DND-41 (cell line): ENCODE data around the gene TRRAP.
A peak's percentile ranks its signal among the peaks of the same experiment; 100 is the strongest.

Experiments
- ATAC-seq: fragments of 200-7000 bp; cut with Tn5 transposase; 3 replicates; pipeline ENCODE4 v1.9.1; 2021; ENCODE audit warnings: low read depth; ENCODE audit not compliant: insufficient read depth
- DNase-seq: peaks from one replicate; pipeline ENCODE4 v3.0.0-alpha.2; 2020
- H2AFZ ChIP-seq: 2 replicates; pipeline ENCODE4 v1.6.0; 2012; ENCODE audit warnings: low read depth, low read length
- H3K27ac ChIP-seq: 2 replicates; pipeline ENCODE4 v1.5.1; 2012; ENCODE audit warnings: low read length, inconsistent platforms
- H3K27me3 ChIP-seq: fragments of 200-600 bp; sonication (generic); 2 replicates; pipeline ENCODE4 v1.6.0; 2012; ENCODE audit warnings: low read length, mild to moderate bottlenecking, inconsistent platforms; ENCODE audit not compliant: insufficient read depth, poor library complexity
- H3K36me3 ChIP-seq: 2 replicates; pipeline ENCODE4 v1.5.1; 2012; ENCODE audit warnings: low read length, inconsistent platforms; ENCODE audit not compliant: insufficient read depth
- H3K4me1 ChIP-seq: 2 replicates; pipeline ENCODE4 v1.5.1; 2012; ENCODE audit warnings: mild to moderate bottlenecking, low read length; ENCODE audit not compliant: insufficient read depth
- H3K4me2 ChIP-seq: 2 replicates; pipeline ENCODE4 v1.6.0; 2012; ENCODE audit warnings: mild to moderate bottlenecking, moderate library complexity, low read length, inconsistent platforms; ENCODE audit not compliant: insufficient read depth
- H3K4me3 ChIP-seq, 2 experiments: fragments of 200-600 bp in 1 of 2; shearing (Covaris generic) in 1 of 2; 2 replicates each; pipeline ENCODE4 v1.5.1; 2012 to 2016; ENCODE audit warnings: inconsistent platforms in 2 of 2, low read length in 2 of 2, mild to moderate bottlenecking in 2 of 2, low read depth in 1 of 2, moderate library complexity in 1 of 2
- H3K79me2 ChIP-seq: 2 replicates; pipeline ENCODE4 v1.6.0; 2012; ENCODE audit warnings: low read length, inconsistent platforms; ENCODE audit not compliant: insufficient read depth
- H3K9ac ChIP-seq: 2 replicates; pipeline ENCODE4 v1.6.0; 2012; ENCODE audit warnings: low read depth, mild to moderate bottlenecking, inconsistent platforms, low read length, moderate library complexity
- H3K9me3 ChIP-seq: 2 replicates; pipeline ENCODE4 v1.5.1; 2012; ENCODE audit warnings: low read length, moderate library complexity, mild to moderate bottlenecking, inconsistent platforms; ENCODE audit not compliant: insufficient read depth, severe bottlenecking
- H4K20me1 ChIP-seq: 2 replicates; pipeline ENCODE4 v1.6.0; 2012; ENCODE audit warnings: low read length; ENCODE audit not compliant: insufficient read depth
- CTCF ChIP-seq: IDR thresholded peaks from 2 replicates; pipeline ENCODE4 v1.5.1; 2012; ENCODE audit warnings: borderline replicate concordance, low read length, moderate library complexity, mild to moderate bottlenecking; ENCODE audit not compliant: poor library complexity, severe bottlenecking; ENCODE audit errors: extremely low read depth
- EZH2 ChIP-seq: IDR thresholded peaks from 3 replicates; pipeline ENCODE4 v1.6.1; 2012; ENCODE audit warnings: borderline replicate concordance, low read depth, mild to moderate bottlenecking, moderate library complexity, low read length, inconsistent platforms; ENCODE audit not compliant: severe bottlenecking

Gene TRRAP

GRCh38 chr7:98879198-98879978 lies 1.1 kb downstream of the TRRAP start:
- peaks cover 38% of the 10 kb centered on the region for H4K20me1 ChIP-seq

GRCh38 chr7:98879979-98880315 lies 1.6 kb downstream of the TRRAP start:
- Histone ChIP-seq H3K79me2 (peaks cover 59% of the 10 kb centered on the region), H3K9ac (peak overlapping the region; percentile 100)

More at GRCh38 chr7:98879198-98879978, 1.1 kb downstream of the TRRAP start:
- no peaks in the 10 kb centered on the region for H3K27me3 ChIP-seq
- H3K79me2 ChIP-seq, result peaks cover 54% of the 10 kb centered on the region
- H3K4me1 ChIP-seq, result peaks cover 25% of the 10 kb centered on the region
- peak overlapping the region; percentile 67 to 97 for H3K4me3 ChIP-seq
- H3K9ac ChIP-seq, result peak overlapping the region; percentile 100
- peak; percentile 80 for ATAC-seq
- TF ChIP-seq EZH2 (no peak), CTCF (peak; percentile 60)
- H3K9me3 ChIP-seq, result no peaks in the 10 kb centered on the region
- peak overlapping the region; percentile 97 for H2AFZ ChIP-seq
- peak; percentile 80 for DNase-seq
- H3K36me3 ChIP-seq, result peaks cover 40% of the 10 kb centered on the region
- H3K4me2 ChIP-seq, result peak overlapping the region; percentile 90
- H3K27ac ChIP-seq, result peak overlapping the region; percentile 96

GRCh38 chr7:98880485-98880884 lies 2.2 kb downstream of the TRRAP start:
- Histone ChIP-seq H3K27me3 (no peaks in the 10 kb centered on the region), H3K27ac (peak overlapping the region; percentile 96), H3K36me3 (peaks cover 50% of the 10 kb centered on the region), H3K9ac (peak overlapping the region; percentile 100; the same call in 1 of the 2 replicates), H3K4me2 (peak overlapping the region; percentile 90), H3K9me3 (no peaks in the 10 kb centered on the region), H3K79me2 (peaks cover 65% of the 10 kb centered on the region), H3K4me3 (peak overlapping the region in 1 of 2 experiments; percentile 67; a peak in 2 of 4 replicates), H3K4me1 (peaks cover 25% of the 10 kb centered on the region), H2AFZ (no peak overlapping the region), H4K20me1 (peaks cover 42% of the 10 kb centered on the region)
- DNase-seq (no peak), ATAC-seq (no peak)
- no peak for TF ChIP-seq EZH2
- no peak for TF ChIP-seq CTCF

More at GRCh38 chr7:98879979-98880315, 1.6 kb downstream of the TRRAP start:
- H4K20me1 ChIP-seq, result peaks cover 42% of the 10 kb centered on the region
- H3K9me3 ChIP-seq, result no peaks in the 10 kb centered on the region
- H3K27ac ChIP-seq, result peak overlapping the region; percentile 96
- peak overlapping the region; percentile 67 to 97; a peak in 3 of 4 replicates for H3K4me3 ChIP-seq
- H3K36me3 ChIP-seq, result peaks cover 46% of the 10 kb centered on the region
- peak overlapping the region; percentile 90 for H3K4me2 ChIP-seq
- TF ChIP-seq CTCF (no peak), EZH2 (no peak)
- H3K27me3 ChIP-seq, result no peaks in the 10 kb centered on the region
- ATAC-seq (no peak), DNase-seq (no peak)
- peaks cover 25% of the 10 kb centered on the region for H3K4me1 ChIP-seq
- no peak overlapping the region for H2AFZ ChIP-seq
